ENCODE results near the gene AMPD1. TPM values are rescaled to one million over a fixed set of nuclear protein-coding genes. Genes with fewer than 3 reads are reported as not detected.

The AMPD1 gene
- total RNA-seq, 1 experiment from 2014 or later, result 0.19 TPM

DNA sequence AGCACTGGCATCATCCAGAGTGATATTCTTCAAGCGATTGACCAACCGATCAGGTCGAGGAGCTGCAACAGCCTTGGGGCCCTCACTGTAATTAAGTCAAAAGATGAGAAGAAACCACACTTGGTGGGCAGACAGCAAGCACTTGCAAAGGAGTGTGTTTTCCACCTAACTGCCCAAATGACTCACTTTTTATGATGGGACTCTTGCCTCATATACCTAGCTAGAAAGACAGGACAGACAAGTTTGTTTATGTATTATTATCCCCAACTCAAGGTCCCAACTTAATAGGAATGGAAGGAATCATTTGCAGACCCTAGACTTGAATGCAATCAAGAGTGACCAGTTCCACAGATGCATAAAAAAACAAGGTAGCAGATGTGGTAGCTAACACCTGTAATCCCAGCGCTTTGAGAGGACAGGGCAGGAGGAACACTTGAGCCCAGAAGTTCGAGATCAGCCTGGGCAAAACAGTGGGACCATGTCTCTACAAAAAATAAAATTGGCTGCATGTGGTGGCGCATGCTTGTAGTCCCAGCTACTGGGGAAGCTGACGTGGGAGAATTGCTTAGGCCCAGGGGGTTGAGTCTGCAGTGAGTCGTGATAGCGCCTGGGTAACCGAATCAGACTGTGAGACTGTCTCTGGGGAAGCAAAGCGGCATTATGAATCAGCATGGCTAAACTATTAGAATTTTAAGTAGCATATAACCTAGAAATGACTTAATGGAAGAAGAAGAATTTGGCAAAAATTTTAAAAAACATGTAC lies 23.5 kb upstream of the AMPD1 start:
- DNase-seq (ENCODE audit: low spot score), result peak; percentile 18
- ChIA-PET POLR2A (ENCODE audit: low non-redundant PET) (no interaction called here), CTCF (no interaction called here)
- Histone ChIP-seq H3K4me1 (ENCODE audit: insufficient read depth, low read length, poor library complexity, severe bottlenecking) (peaks cover 7% of the 10 kb centered on the region), H3K27ac (ENCODE audit: low read depth, low read length, poor library complexity, severe bottlenecking) (no peak overlapping the region), H3K4me3 (ENCODE audit: low read depth, low read length, poor library complexity, severe bottlenecking) (no peak overlapping the region), H3K27me3 (replicated peaks; ENCODE audit: insufficient read depth, low read depth, low read length, poor library complexity) (no peaks in the 10 kb centered on the region), H3K36me3 (ENCODE audit: insufficient read depth, low read length, poor library complexity, severe bottlenecking) (peaks cover 78% of the 10 kb centered on the region), H3K9me3 (ENCODE audit: low read depth, low read length, poor library complexity, severe bottlenecking) (no peaks in the 10 kb centered on the region)
- BruUV-seq (replicated peaks), result no TSS peak
- intact Hi-C loops (cut with micrococcal nuclease; ENCODE audit: unreplicated experiment), result loop anchor here (5.0 kb wide), 1 partner anchor 372 kb away; no protein-coding TSS in a partner anchor
- TF ChIP-seq, protein P1, sequence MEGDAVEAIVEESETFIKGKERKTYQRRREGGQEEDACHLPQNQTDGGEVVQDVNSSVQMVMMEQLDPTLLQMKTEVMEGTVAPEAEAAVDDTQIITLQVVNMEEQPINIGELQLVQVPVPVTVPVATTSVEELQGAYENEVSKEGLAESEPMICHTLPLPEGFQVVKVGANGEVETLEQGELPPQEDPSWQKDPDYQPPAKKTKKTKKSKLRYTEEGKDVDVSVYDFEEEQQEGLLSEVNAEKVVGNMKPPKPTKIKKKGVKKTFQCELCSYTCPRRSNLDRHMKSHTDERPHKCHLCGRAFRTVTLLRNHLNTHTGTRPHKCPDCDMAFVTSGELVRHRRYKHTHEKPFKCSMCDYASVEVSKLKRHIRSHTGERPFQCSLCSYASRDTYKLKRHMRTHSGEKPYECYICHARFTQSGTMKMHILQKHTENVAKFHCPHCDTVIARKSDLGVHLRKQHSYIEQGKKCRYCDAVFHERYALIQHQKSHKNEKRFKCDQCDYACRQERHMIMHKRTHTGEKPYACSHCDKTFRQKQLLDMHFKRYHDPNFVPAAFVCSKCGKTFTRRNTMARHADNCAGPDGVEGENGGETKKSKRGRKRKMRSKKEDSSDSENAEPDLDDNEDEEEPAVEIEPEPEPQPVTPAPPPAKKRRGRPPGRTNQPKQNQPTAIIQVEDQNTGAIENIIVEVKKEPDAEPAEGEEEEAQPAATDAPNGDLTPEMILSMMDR (conservative IDR thresholded peaks at IDR 0.05; ENCODE audit: low read depth, low read length), result no peak
- TF ChIP-seq EZH2 (IDR thresholded peaks at IDR 0.05; ENCODE audit: borderline replicate concordance, low read depth, low read length, poor library complexity, severe bottlenecking), result no peak

DNA sequence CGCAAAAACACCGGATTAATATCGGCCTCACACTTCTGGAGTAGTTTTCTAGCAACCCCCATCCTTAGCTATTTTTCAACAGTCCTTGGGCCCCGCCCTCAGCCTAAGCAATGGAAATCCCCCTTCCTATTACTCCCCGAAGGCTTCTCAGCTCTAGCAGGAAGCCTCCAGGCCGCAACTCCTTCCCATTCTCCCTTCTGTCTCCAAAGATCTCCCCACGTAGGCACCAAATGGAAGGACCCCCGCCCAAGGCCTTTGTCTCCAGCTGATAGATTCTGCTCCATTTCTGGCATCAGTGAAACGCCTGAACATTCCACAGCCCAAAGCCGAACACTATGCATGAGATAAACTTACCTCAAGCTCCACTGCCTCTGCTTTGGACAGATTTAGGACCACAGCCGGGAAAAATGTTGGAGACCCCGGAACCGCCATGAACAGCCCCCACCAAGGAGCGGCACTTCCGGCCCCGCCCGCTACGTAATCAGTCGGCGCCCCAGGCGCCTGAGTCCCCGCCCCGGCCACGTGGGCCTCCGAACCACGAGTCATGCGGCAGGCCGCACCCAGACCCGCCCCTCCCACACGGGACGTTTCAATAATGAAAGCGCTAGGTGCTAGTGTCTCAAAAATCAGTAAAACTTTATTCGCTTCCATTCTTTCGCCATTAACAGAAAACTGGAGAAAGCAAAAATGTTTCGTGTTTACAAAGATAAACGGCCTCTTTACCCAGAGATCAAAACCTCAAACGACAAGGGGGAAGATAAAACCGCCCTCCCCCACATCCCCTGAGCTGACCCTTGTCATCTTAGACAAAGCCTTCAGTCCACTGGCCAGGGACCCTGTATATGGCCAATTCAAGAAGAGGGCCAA lies 21.2 kb upstream of the AMPD1 start, which contains the start of gene NRAS:
Gene NRAS (minus strand): TSS at position 468 of the 867 bp plus-strand sequence. CDS start 611 bp downstream, outside the sequence.
- peak within 1 kb of the TSS; percentile 89 for H3K27ac ChIP-seq (ENCODE audit: low read depth, low read length, poor library complexity, severe bottlenecking)
- peaks cover 77% of the 10 kb centered on the region for H3K36me3 ChIP-seq (ENCODE audit: insufficient read depth, low read length, poor library complexity, severe bottlenecking)
- no TSS peak for BruUV-seq (replicated peaks)
- peak within 1 kb of the TSS; percentile 95 for H3K4me3 ChIP-seq (ENCODE audit: low read depth, low read length, poor library complexity, severe bottlenecking)
- H3K27me3 ChIP-seq (replicated peaks; ENCODE audit: insufficient read depth, low read depth, low read length, poor library complexity), result no peaks in the 10 kb centered on the region
- H3K4me1 ChIP-seq (ENCODE audit: insufficient read depth, low read length, poor library complexity, severe bottlenecking), result peaks cover 7% of the 10 kb centered on the region
- CTCF ChIA-PET, result no interaction called here
- TF ChIP-seq EZH2 (IDR thresholded peaks at IDR 0.05; ENCODE audit: borderline replicate concordance, low read depth, low read length, poor library complexity, severe bottlenecking), result no peak
- TF ChIP-seq, protein P1 (conservative IDR thresholded peaks at IDR 0.05; ENCODE audit: low read depth, low read length), result no peak
- H3K9me3 ChIP-seq (ENCODE audit: low read depth, low read length, poor library complexity, severe bottlenecking), result no peaks in the 10 kb centered on the region
- DNase-seq (ENCODE audit: low spot score), result peak; percentile 96
- POLR2A ChIA-PET (ENCODE audit: low non-redundant PET), result no interaction called here
- intact Hi-C loops (cut with micrococcal nuclease; ENCODE audit: unreplicated experiment), result loop anchor here (5.0 kb wide), 1 partner anchor 369 kb away; no protein-coding TSS in a partner anchor

DNA sequence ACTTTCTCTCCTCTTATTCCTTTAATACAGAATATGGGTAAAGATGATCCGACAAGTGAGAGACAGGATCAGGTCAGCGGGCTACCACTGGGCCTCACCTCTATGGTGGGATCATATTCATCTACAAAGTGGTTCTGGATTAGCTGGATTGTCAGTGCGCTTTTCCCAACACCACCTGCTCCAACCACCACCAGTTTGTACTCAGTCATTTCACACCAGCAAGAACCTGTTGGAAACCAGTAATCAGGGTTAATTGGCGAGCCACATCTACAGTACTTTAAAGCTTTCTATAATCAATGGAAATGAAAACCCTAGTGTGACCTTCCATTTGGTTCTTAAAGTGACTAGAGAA lies 20.6 kb upstream of the AMPD1 start:
- Histone ChIP-seq H3K27me3 (replicated peaks; ENCODE audit: insufficient read depth, low read depth, low read length, poor library complexity) (no peaks in the 10 kb centered on the region), H3K4me1 (ENCODE audit: insufficient read depth, low read length, poor library complexity, severe bottlenecking) (peaks cover 7% of the 10 kb centered on the region), H3K36me3 (ENCODE audit: insufficient read depth, low read length, poor library complexity, severe bottlenecking) (peaks cover 72% of the 10 kb centered on the region), H3K4me3 (ENCODE audit: low read depth, low read length, poor library complexity, severe bottlenecking) (peak overlapping the region; percentile 95), H3K9me3 (ENCODE audit: low read depth, low read length, poor library complexity, severe bottlenecking) (no peaks in the 10 kb centered on the region), H3K27ac (ENCODE audit: low read depth, low read length, poor library complexity, severe bottlenecking) (peak overlapping the region; percentile 89)
- ChIA-PET POLR2A (ENCODE audit: low non-redundant PET) (no interaction called here), CTCF (no interaction called here)
- no peak for TF ChIP-seq EZH2 (IDR thresholded peaks at IDR 0.05; ENCODE audit: borderline replicate concordance, low read depth, low read length, poor library complexity, severe bottlenecking)
- TF ChIP-seq, protein P1 (conservative IDR thresholded peaks at IDR 0.05; ENCODE audit: low read depth, low read length), result no peak
- BruUV-seq (replicated peaks), result TSS peak; percentile 53
- DNase-seq (ENCODE audit: low spot score), result peak; percentile 6
- intact Hi-C loops (cut with micrococcal nuclease; ENCODE audit: unreplicated experiment), result loop anchor here (5.0 kb wide), 1 partner anchor 369 kb away; no protein-coding TSS in a partner anchor
